ENCODE data around the gene AQP9.

DNA sequence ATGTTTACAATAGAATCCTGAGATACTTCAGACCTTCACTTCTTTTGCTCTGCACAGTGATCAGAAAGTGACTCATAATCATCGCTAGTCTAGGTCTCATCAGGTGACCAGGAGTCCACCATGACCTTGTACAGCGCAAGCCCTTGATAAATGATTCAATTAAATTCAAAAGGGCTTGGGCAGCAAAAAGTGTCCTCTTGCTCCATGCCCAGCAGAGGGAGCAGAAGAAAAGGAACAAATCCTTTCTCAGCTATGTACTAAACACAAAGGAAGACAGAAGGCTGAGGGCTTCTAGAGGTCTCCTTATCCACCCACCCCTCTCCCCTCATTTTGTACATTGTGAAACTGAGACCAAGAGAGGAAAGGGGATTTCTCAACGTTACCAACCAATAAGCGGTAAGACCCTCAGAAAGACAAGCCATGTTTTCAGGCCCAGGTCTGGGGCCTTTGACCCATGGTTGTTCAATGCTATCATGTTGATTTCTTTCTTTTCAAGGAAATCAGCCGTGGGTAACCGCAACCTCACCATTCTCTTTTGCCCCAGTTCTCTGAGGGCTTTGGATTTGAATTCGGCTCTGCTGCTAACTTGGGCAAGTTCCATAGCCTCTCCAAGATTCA, 74.8 kb downstream of the AQP9 start:
- no peak for TF ChIP-seq POLR2A (IDR thresholded peaks at IDR 0.05; ENCODE audit: low read depth, low read length)
- TF ChIP-seq POLR2AphosphoS5 (IDR thresholded peaks at IDR 0.05; ENCODE audit: low read depth, low read length): no peak
- no peak for TF ChIP-seq TAF1 (IDR thresholded peaks at IDR 0.05; ENCODE audit: borderline replicate concordance, low read depth, low read length)

All from GM12892 (cell line).